NCI-H748 (cell line): ENCODE results near the gene ARHGEF37.
A peak's percentile ranks its signal among the peaks of the same experiment; 100 is the strongest.
"Not testable (repeated sequence)": the region's sequence is repeated elsewhere in the genome, so short reads cannot be mapped to it uniquely, and the experiment has no call there.

Source experiments
- DNase-seq: peaks from one replicate; lab custom pipeline; 2025; ENCODE audit not compliant: unreplicated experiment; lab: John Stamatoyannopoulos, UW

ARHGEF37 gene

GRCh38 chr5:149669273-149669672, 88.0 kb downstream of the ARHGEF37 start:
- DNase-seq, result not testable (repeated sequence)

GRCh38 chr5:149671544-149671943, 90.2 kb downstream of the ARHGEF37 start:
- DNase-seq, result peak; percentile 13

GRCh38 chr5:149672701-149673476, 91.6 kb downstream of the ARHGEF37 start:
- peak; percentile 28 for DNase-seq

- no peak for DNase-seq
Measured at GRCh38 chr5:149674686-149675085, 93.4 kb downstream of the ARHGEF37 start.

- DNase-seq, result peak; percentile 47
Measured at GRCh38 chr5:149675610-149676201, 94.4 kb downstream of the ARHGEF37 start.

- no peak for DNase-seq
Measured at GRCh38 chr5:149677731-149678130, 96.4 kb downstream of the ARHGEF37 start.

- DNase-seq, result no peak
Measured at GRCh38 chr5:149679876-149680809, 98.8 kb downstream of the ARHGEF37 start.

- DNase-seq, result no peak
Measured at GRCh38 chr5:149680810-149681221, 99.5 kb downstream of the ARHGEF37 start.

- no peak for DNase-seq
Measured at GRCh38 chr5:149681252-149681651, 100.0 kb downstream of the ARHGEF37 start.

- DNase-seq, result no peak
Measured at GRCh38 chr5:149681922-149682321, 100.6 kb downstream of the ARHGEF37 start.

GRCh38 chr5:149682532-149683075, 101.3 kb downstream of the ARHGEF37 start:
- no peak for DNase-seq

GRCh38 chr5:149683964-149684363, 102.7 kb downstream of the ARHGEF37 start:
- no peak for DNase-seq

GRCh38 chr5:149684371-149684770, 103.1 kb downstream of the ARHGEF37 start:
- no peak for DNase-seq
